Measurements from ENCODE around the gene LHFPL5.

LHFPL5 gene

DNA sequence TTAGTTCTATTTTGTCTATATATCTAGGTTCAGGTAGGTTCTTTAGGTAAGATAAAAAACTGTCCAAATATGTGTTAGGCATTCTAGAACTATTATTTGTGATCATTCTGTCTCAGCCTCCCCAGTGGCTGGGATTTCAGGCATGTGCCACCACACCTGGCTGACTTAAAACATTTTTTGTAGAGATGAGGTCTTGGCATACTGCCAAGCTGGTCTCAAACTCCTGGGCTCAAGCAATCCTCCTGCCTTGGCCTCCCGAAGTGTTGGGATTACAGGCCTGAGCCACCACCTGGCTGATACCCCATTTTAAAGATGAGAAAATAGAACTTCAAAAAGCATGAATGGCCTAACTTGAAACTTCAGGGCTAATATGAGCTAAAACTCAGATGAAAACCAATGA is 33.9 kb downstream of the LHFPL5 start:
- Histone ChIP-seq H3K4me3 (ENCODE audit: low read length) (no peak overlapping the region), H2AFZ (ENCODE audit: low read depth, low read length) (no peak overlapping the region), H3K4me1 (ENCODE audit: low read length) (no peaks in the 10 kb centered on the region), H3K27me3 (ENCODE audit: low read depth, low read length) (no peaks in the 10 kb centered on the region), H3K9me3 (ENCODE audit: insufficient read depth, low read length) (no peaks in the 10 kb centered on the region), H3K79me2 (ENCODE audit: low read length) (no peaks in the 10 kb centered on the region), H4K20me1 (ENCODE audit: insufficient read depth, low read length) (no peaks in the 10 kb centered on the region), H3K36me3 (replicated peaks; ENCODE audit: low read depth, low read length) (peaks cover 73% of the 10 kb centered on the region), H3K27ac (ENCODE audit: low read length) (no peak overlapping the region), H3K4me2 (ENCODE audit: low read length) (no peak overlapping the region), H3K9ac (ENCODE audit: low read length) (no peak overlapping the region)
- TF ChIP-seq, protein P1, sequence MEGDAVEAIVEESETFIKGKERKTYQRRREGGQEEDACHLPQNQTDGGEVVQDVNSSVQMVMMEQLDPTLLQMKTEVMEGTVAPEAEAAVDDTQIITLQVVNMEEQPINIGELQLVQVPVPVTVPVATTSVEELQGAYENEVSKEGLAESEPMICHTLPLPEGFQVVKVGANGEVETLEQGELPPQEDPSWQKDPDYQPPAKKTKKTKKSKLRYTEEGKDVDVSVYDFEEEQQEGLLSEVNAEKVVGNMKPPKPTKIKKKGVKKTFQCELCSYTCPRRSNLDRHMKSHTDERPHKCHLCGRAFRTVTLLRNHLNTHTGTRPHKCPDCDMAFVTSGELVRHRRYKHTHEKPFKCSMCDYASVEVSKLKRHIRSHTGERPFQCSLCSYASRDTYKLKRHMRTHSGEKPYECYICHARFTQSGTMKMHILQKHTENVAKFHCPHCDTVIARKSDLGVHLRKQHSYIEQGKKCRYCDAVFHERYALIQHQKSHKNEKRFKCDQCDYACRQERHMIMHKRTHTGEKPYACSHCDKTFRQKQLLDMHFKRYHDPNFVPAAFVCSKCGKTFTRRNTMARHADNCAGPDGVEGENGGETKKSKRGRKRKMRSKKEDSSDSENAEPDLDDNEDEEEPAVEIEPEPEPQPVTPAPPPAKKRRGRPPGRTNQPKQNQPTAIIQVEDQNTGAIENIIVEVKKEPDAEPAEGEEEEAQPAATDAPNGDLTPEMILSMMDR (IDR thresholded peaks at IDR 0.05; ENCODE audit: low read depth, low read length), result no peak
- no peak for TF ChIP-seq EZH2phosphoT487 (IDR thresholded peaks at IDR 0.05; ENCODE audit: low read depth)

DNA sequence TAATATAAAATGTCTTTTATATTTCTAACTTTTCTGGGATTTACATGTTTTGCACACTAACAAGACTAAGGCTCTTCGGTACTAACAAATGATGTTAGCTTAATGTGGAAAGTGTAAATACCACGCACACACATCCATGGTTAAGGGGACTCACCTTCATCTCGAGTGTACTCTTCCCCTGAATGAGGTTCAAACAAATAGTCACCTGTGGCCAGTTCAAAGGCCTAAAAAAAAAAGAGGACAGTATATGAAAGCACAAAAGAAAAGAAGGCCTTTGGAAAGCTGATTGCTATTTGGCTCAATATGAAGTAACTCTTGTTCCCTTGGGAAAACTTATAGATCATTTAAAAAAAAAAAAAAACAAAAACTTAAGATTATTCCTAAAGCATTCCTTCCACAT is 37.2 kb downstream of the LHFPL5 start:
- Histone ChIP-seq H4K20me1 (ENCODE audit: insufficient read depth, low read length) (no peaks in the 10 kb centered on the region), H3K4me2 (ENCODE audit: low read length) (no peak overlapping the region), H3K27ac (ENCODE audit: low read length) (no peak overlapping the region), H3K9ac (ENCODE audit: low read length) (no peak overlapping the region), H3K79me2 (ENCODE audit: low read length) (no peaks in the 10 kb centered on the region), H3K36me3 (replicated peaks; ENCODE audit: low read depth, low read length) (peaks cover 71% of the 10 kb centered on the region), H3K4me3 (ENCODE audit: low read length) (no peak overlapping the region), H2AFZ (ENCODE audit: low read depth, low read length) (no peak overlapping the region), H3K9me3 (ENCODE audit: insufficient read depth, low read length) (no peaks in the 10 kb centered on the region), H3K27me3 (ENCODE audit: low read depth, low read length) (no peaks in the 10 kb centered on the region), H3K4me1 (ENCODE audit: low read length) (no peaks in the 10 kb centered on the region)
- TF ChIP-seq, protein P1 (IDR thresholded peaks at IDR 0.05; ENCODE audit: low read depth, low read length), result no peak
- TF ChIP-seq EZH2phosphoT487 (IDR thresholded peaks at IDR 0.05; ENCODE audit: low read depth), result no peak

DNA sequence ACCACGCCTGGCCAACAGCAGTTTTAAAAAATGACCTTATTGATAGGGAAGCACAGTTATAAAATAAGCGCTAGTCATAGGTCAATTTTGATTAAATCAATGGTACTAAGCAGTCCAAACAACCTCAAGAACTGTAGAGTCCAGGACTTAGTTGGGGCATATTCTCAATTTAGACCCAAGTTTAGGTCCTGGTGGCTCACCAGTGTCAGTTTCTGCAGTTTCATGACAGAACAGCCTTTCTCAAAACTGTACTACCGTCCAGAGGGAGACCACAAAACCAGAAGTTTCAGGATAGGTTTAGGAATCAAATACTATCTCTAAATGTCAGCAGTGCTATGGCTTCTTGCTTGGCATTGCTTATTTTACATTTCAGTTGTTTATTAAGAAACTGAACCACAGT is 39.1 kb downstream of the LHFPL5 start:
- peaks cover 69% of the 10 kb centered on the region for H3K36me3 ChIP-seq (replicated peaks; ENCODE audit: low read depth, low read length)
- H3K9me3 ChIP-seq (ENCODE audit: insufficient read depth, low read length), result no peaks in the 10 kb centered on the region
- H3K4me3 ChIP-seq (ENCODE audit: low read length), result no peak overlapping the region
- no peaks in the 10 kb centered on the region for H4K20me1 ChIP-seq (ENCODE audit: insufficient read depth, low read length)
- no peaks in the 10 kb centered on the region for H3K4me1 ChIP-seq (ENCODE audit: low read length)
- no peaks in the 10 kb centered on the region for H3K27me3 ChIP-seq (ENCODE audit: low read depth, low read length)
- no peak overlapping the region for H2AFZ ChIP-seq (ENCODE audit: low read depth, low read length)
- peaks cover 12% of the 10 kb centered on the region; the same call in 1 of the 2 replicates for H3K79me2 ChIP-seq (ENCODE audit: low read length)
- no peak overlapping the region for H3K9ac ChIP-seq (ENCODE audit: low read length)
- no peak overlapping the region for H3K4me2 ChIP-seq (ENCODE audit: low read length)
- TF ChIP-seq, protein P1 (IDR thresholded peaks at IDR 0.05; ENCODE audit: low read depth, low read length), result no peak
- no peak overlapping the region for H3K27ac ChIP-seq (ENCODE audit: low read length)

DNA sequence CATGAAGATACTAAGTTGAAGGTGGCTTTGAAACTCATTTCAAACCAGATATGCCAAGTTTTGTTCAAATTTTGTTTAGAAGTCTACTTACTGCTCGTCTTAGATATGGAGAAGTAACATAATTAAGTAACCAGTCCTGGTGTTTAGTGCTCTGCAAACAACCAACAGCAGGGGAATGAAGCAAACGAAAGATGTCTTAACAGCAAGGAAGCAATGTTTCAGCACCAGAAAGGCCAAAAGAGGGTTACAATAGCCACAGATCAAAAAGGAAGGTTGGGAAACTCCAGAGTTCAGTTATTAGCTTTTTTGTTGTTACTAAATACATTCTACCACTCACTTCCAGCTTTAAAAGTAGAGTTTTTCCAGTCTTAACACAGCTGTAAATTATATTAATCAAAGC is 45.1 kb downstream of the LHFPL5 start:
- no peak overlapping the region for H3K9ac ChIP-seq (ENCODE audit: low read length)
- H3K4me3 ChIP-seq (ENCODE audit: low read length), result no peak overlapping the region
- H3K9me3 ChIP-seq (ENCODE audit: insufficient read depth, low read length), result no peaks in the 10 kb centered on the region
- TF ChIP-seq, protein P1 (IDR thresholded peaks at IDR 0.05; ENCODE audit: low read depth, low read length), result no peak
- no peak for TF ChIP-seq EZH2phosphoT487 (IDR thresholded peaks at IDR 0.05; ENCODE audit: low read depth)
- H2AFZ ChIP-seq (ENCODE audit: low read depth, low read length), result no peak overlapping the region
- no peaks in the 10 kb centered on the region for H4K20me1 ChIP-seq (ENCODE audit: insufficient read depth, low read length)
- H3K4me1 ChIP-seq (ENCODE audit: low read length), result no peaks in the 10 kb centered on the region
- no peak overlapping the region for H3K27ac ChIP-seq (ENCODE audit: low read length)
- no peaks in the 10 kb centered on the region for H3K27me3 ChIP-seq (ENCODE audit: low read depth, low read length)
- H3K79me2 ChIP-seq (ENCODE audit: low read length), result peaks cover 16% of the 10 kb centered on the region; the same call in 1 of the 2 replicates
- H3K36me3 ChIP-seq (replicated peaks; ENCODE audit: low read depth, low read length), result peaks cover 72% of the 10 kb centered on the region
- H3K4me2 ChIP-seq (ENCODE audit: low read length), result no peak overlapping the region
